DOHH2 (cell line): ENCODE results near the gene GPR78.

Experiments
- CTCF ChIP-seq: fragments of 200-600 bp; sonication (generic); IDR thresholded peaks from one replicate; pipeline ENCODE4 v1.5.1; 2014; ENCODE audit warnings: antibody characterized with exemption, mild to moderate bottlenecking, low read depth, low read length; ENCODE audit not compliant: poor library complexity, severe bottlenecking
- EZH2phosphoT487 ChIP-seq: fragments of 200-600 bp; sonication (generic); IDR thresholded peaks from 2 replicates; pipeline ENCODE4 v1.6.1; 2017; ENCODE audit warnings: borderline replicate concordance, mild to moderate bottlenecking, antibody characterized with exemption, low read length, moderate library complexity, mixed read lengths

- TF ChIP-seq CTCF = peak; percentile 44
- TF ChIP-seq EZH2phosphoT487 = no peak
Measured at GRCh38 chr4:8586671-8587468, 6.7 kb downstream of the GPR78 start.
